Measurements from ENCODE around the gene EMILIN3. TPM values are rescaled to one million over a fixed set of nuclear protein-coding genes. Genes with fewer than 3 reads are reported as not detected.
A peak's percentile ranks its signal among the peaks of the same experiment; 100 is the strongest.

Gene EMILIN3
- total and polyA plus RNA-seq, 12 donors: 0.20 to 6.4 (median 2.8) TPM

- DNase-seq (no peak), ATAC-seq (no peak)
- Histone ChIP-seq H3K9me3 (no peaks in the 10 kb centered on the region), H3K4me1 (peaks cover 8 to 64% (median 38%) of the 10 kb centered on the region in 9 donors), H3K27me3 (no peaks in the 10 kb centered on the region), H3K27ac (peak overlapping the region in 6 of 10 donors; percentile 44 to 81 (median 66)), H3K36me3 (no peaks in the 10 kb centered on the region), H3K4me3 (no peak overlapping the region)
- WGBS, 2 donors: 67 to 77% methylated on average over 10 of the region's 10 CpGs
- intact Hi-C loops (cut with DNase I): loop anchor here in 1 of 10 donors (5.0 kb wide), 1 partner anchor 44 kb away; no protein-coding TSS in a partner anchor
- no peak for TF ChIP-seq CTCF (IDR thresholded peaks at IDR 0.05)
These were observed 25.0 kb upstream of the EMILIN3 start for GRCh38 chr20:41391587-41392001.

DNA sequence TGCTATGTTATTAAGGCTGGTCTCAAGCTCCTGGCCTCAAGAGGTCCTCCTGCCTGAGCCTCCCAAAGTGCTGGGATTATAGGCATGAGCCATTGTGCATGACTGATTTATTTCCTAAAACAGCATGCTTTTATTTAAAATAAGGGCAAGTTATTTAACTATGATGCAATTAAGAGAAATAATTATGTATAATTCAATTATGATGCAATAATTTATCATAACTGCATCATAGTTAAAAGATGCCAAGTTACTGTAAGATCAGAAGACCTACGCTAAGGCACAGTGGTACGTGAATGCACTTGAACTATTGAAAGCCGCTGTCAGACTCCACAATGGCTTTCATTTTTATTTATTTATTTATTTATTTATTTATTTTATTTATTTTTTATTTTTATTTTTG lies 24.3 kb upstream of the EMILIN3 start:
- WGBS, 2 donors: 97 to 98% methylated on average over 3 of the region's 3 CpGs
- DNase-seq (no peak), ATAC-seq (no peak)
- Histone ChIP-seq H3K4me1 (peaks cover 12 to 60% (median 38%) of the 10 kb centered on the region in 9 donors), H3K27ac (no peak overlapping the region), H3K4me3 (no peak overlapping the region), H3K27me3 (no peaks in the 10 kb centered on the region), H3K36me3 (no peaks in the 10 kb centered on the region), H3K9me3 (no peaks in the 10 kb centered on the region)
- no peak for TF ChIP-seq CTCF (IDR thresholded peaks at IDR 0.05)
- intact Hi-C loops (cut with DNase I): loop anchor here in 1 of 10 donors (5.0 kb wide), 1 partner anchor 44 kb away; no protein-coding TSS in a partner anchor

GRCh38 chr20:41387444-41387851 lies 20.8 kb upstream of the EMILIN3 start:
- intact Hi-C loops (cut with DNase I): no loop called here
- DNase-seq: no peak
- H3K27ac ChIP-seq: peak overlapping the region in 8 of 10 donors; percentile 25 to 80 (median 63)
- H3K9me3 ChIP-seq: no peaks in the 10 kb centered on the region
- H3K4me1 ChIP-seq: peaks cover 5 to 33% (median 17%) of the 10 kb centered on the region in 9 donors
- no peaks in the 10 kb centered on the region for H3K27me3 ChIP-seq
- ATAC-seq: peak; percentile 13 to 73 (median 34)
- H3K36me3 ChIP-seq: no peaks in the 10 kb centered on the region
- TF ChIP-seq CTCF (IDR thresholded peaks at IDR 0.05): peak in 2 of 9 donors; percentile 12 to 13
- WGBS, 2 donors: 33 to 35% methylated on average over 7 to 9 of the region's 9 CpGs
- no peak overlapping the region for H3K4me3 ChIP-seq

GRCh38 chr20:41386502-41387427 lies 20.1 kb upstream of the EMILIN3 start:
- Histone ChIP-seq H3K4me1 (peaks cover 5 to 26% (median 17%) of the 10 kb centered on the region in 9 donors), H3K27ac (peak overlapping the region in 8 of 10 donors; percentile 25 to 80 (median 63)), H3K9me3 (no peaks in the 10 kb centered on the region), H3K4me3 (no peak overlapping the region), H3K27me3 (no peaks in the 10 kb centered on the region), H3K36me3 (no peaks in the 10 kb centered on the region)
- intact Hi-C loops (cut with DNase I): no loop called here
- WGBS, 2 donors: 59 to 62% methylated on average over 14 of the region's 14 CpGs
- ATAC-seq: peak; percentile 64 to 91 (median 82)
- no peak for TF ChIP-seq CTCF (IDR thresholded peaks at IDR 0.05)
- DNase-seq: peak; percentile 61 to 64

Data from heart right ventricle (tissue), 16 donors.